ENCODE measurements around the gene CFD.

DNA sequence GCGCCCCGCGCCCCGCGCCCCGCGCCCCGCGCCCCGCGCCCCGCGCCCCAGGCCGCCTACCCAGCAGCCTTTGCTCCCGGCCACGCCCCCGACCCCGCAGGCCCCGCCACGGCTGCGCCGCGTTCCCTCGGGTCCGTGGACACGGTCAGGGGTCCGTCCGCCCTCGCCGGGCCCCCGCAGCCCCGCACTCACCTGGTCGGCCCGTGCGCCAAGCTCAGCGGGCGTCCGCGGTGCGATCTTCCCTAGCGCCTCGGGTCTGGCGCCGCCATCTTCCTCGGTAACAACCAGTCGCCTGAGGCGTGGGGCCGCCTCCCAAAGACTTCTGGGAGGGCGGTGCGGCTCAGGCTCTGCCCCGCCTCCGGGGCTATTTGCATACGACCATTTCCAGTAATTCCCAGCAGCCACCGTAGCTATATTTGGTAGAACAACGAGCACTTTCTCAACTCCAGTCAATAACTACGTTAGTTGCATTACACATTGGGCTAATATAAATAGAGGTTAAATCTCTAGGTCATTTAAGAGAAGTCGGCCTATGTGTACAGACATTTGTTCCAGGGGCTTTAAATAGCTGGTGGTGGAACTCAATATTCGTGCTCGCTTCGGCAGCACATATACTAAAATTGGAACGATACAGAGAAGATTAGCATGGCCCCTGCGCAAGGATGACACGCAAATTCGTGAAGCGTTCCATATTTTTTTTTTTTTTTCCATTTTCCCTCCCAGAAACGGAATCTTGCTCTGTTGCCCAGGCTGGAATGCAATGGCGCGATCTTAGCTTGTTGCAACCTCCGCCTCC, 33.6 kb downstream of the CFD start, which contains the start of the genes MED16 and RNU6-9:
- TF ChIP-seq EZH2 (IDR thresholded peaks at IDR 0.05; ENCODE audit: borderline replicate concordance, control insufficient read depth, low read depth, low read length) (no peak), SMC3 (IDR thresholded peaks at IDR 0.05; ENCODE audit: borderline replicate concordance, low read length) (no peak), POLR2AphosphoS5 (IDR thresholded peaks at IDR 0.05; ENCODE audit: low read length) (peak; percentile 65), RFX5 (IDR thresholded peaks at IDR 0.05; ENCODE audit: low read depth, low read length) (no peak), CTCF (IDR thresholded peaks at IDR 0.05 in 2 of 3, conservative IDR thresholded peaks at IDR 0.05 in 1 of 3; ENCODE audit: control insufficient read depth in 2 of 3, extremely low read depth in 1 of 3, insufficient read depth in 1 of 3, low read depth in 3 of 3, low read length in 3 of 3) (no peak), ZZZ3 (IDR thresholded peaks at IDR 0.05; ENCODE audit: control insufficient read depth, insufficient read length, low read depth) (no peak)
- TF ChIP-seq, protein P1, sequence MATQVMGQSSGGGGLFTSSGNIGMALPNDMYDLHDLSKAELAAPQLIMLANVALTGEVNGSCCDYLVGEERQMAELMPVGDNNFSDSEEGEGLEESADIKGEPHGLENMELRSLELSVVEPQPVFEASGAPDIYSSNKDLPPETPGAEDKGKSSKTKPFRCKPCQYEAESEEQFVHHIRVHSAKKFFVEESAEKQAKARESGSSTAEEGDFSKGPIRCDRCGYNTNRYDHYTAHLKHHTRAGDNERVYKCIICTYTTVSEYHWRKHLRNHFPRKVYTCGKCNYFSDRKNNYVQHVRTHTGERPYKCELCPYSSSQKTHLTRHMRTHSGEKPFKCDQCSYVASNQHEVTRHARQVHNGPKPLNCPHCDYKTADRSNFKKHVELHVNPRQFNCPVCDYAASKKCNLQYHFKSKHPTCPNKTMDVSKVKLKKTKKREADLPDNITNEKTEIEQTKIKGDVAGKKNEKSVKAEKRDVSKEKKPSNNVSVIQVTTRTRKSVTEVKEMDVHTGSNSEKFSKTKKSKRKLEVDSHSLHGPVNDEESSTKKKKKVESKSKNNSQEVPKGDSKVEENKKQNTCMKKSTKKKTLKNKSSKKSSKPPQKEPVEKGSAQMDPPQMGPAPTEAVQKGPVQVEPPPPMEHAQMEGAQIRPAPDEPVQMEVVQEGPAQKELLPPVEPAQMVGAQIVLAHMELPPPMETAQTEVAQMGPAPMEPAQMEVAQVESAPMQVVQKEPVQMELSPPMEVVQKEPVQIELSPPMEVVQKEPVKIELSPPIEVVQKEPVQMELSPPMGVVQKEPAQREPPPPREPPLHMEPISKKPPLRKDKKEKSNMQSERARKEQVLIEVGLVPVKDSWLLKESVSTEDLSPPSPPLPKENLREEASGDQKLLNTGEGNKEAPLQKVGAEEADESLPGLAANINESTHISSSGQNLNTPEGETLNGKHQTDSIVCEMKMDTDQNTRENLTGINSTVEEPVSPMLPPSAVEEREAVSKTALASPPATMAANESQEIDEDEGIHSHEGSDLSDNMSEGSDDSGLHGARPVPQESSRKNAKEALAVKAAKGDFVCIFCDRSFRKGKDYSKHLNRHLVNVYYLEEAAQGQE (IDR thresholded peaks at IDR 0.05; ENCODE audit: low read depth, low read length): 0 out of 2 replicates have a peak, but pooled peaks have one; percentile 13
